ENCODE results near the gene CCNY.

Gene CCNY

DNA sequence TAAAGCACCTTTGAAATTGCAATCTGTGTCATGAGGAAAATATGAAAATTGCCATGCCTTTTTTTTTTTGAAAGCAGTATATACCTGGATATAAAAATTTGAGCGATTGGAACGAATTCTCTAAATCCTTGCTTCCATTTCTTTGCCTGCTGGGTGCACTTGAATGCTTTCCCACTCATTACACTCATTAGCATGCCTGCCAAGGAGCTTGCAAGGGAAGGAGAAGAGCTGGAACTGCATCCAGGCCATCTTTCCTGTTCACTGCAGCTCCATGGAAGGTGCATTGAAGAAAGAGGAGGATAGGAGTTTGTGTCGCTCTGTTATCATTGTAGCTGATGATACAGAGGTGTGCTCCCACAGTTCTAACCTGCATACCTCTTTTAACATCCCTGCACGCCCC is 166.4 kb downstream of the CCNY start:
- no peak overlapping the region for H2AFZ ChIP-seq (ENCODE audit: low read length)
- TF ChIP-seq, protein P1, sequence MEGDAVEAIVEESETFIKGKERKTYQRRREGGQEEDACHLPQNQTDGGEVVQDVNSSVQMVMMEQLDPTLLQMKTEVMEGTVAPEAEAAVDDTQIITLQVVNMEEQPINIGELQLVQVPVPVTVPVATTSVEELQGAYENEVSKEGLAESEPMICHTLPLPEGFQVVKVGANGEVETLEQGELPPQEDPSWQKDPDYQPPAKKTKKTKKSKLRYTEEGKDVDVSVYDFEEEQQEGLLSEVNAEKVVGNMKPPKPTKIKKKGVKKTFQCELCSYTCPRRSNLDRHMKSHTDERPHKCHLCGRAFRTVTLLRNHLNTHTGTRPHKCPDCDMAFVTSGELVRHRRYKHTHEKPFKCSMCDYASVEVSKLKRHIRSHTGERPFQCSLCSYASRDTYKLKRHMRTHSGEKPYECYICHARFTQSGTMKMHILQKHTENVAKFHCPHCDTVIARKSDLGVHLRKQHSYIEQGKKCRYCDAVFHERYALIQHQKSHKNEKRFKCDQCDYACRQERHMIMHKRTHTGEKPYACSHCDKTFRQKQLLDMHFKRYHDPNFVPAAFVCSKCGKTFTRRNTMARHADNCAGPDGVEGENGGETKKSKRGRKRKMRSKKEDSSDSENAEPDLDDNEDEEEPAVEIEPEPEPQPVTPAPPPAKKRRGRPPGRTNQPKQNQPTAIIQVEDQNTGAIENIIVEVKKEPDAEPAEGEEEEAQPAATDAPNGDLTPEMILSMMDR (IDR thresholded peaks at IDR 0.05; ENCODE audit: low read length), result no peak
- TF ChIP-seq EZH2phosphoT487 (IDR thresholded peaks at IDR 0.05; ENCODE audit: low read length) (no peak), EZH2 (optimal IDR thresholded peaks at IDR 0.05; ENCODE audit: low read depth, low read length) (no peak)
- no peak overlapping the region for H3K9ac ChIP-seq (ENCODE audit: low read length)
- no peaks in the 10 kb centered on the region for H3K9me2 ChIP-seq (replicated peaks; ENCODE audit: insufficient read depth, low read length)
- H3K36me3 ChIP-seq (replicated peaks; ENCODE audit: insufficient read depth, low read length), result no peaks in the 10 kb centered on the region
- no peaks in the 10 kb centered on the region for H3K4me1 ChIP-seq (ENCODE audit: low read length)
- H3K79me2 ChIP-seq (ENCODE audit: low read length), result no peaks in the 10 kb centered on the region
- H4K20me1 ChIP-seq (ENCODE audit: insufficient read depth, low read length), result no peaks in the 10 kb centered on the region
- no peaks in the 10 kb centered on the region for H3K27me3 ChIP-seq (replicated peaks; ENCODE audit: insufficient read depth, low read length)
- no peak overlapping the region for H3K27ac ChIP-seq (ENCODE audit: low read length)
- H3K4me3 ChIP-seq (ENCODE audit: low read length), result no peak overlapping the region
- H3K4me2 ChIP-seq (ENCODE audit: low read depth, low read length), result no peak overlapping the region
- no peak for DNase-seq
- no peaks in the 10 kb centered on the region for H3K9me3 ChIP-seq (replicated peaks; ENCODE audit: insufficient read depth, low read length)
- no peaks in the 10 kb centered on the region for H3F3A ChIP-seq (ENCODE audit: insufficient read depth, low read length)

DNA sequence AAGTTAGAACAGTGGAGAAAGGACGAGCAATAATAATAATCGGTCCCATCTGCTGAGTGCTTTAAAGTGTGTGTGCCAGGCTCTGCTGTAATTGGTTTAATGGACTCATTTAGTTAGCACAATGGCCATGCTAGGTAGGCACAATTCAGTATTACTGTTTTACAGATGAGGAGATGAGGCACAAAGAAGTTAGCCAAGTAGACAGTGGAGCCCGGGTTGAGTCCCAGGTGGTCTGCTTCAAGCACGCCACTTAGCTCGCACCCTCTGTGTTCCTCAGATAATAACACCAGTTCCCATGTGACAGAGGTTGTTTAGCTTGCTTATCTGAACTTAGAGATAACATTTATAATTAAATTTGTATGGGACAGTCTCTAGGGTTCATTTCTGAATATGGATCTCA is 167.3 kb downstream of the CCNY start:
- TF ChIP-seq EZH2 (optimal IDR thresholded peaks at IDR 0.05; ENCODE audit: low read depth, low read length) (no peak), EZH2phosphoT487 (IDR thresholded peaks at IDR 0.05; ENCODE audit: low read length) (no peak)
- TF ChIP-seq, protein P1 (IDR thresholded peaks at IDR 0.05; ENCODE audit: low read length), result no peak
- Histone ChIP-seq H3K27me3 (replicated peaks; ENCODE audit: insufficient read depth, low read length) (no peaks in the 10 kb centered on the region), H3K9me2 (replicated peaks; ENCODE audit: insufficient read depth, low read length) (no peaks in the 10 kb centered on the region), H2AFZ (ENCODE audit: low read length) (no peak overlapping the region), H3K4me2 (ENCODE audit: low read depth, low read length) (no peak overlapping the region), H3K9me3 (replicated peaks; ENCODE audit: insufficient read depth, low read length) (no peaks in the 10 kb centered on the region), H3K79me2 (ENCODE audit: low read length) (no peaks in the 10 kb centered on the region), H3F3A (ENCODE audit: insufficient read depth, low read length) (no peaks in the 10 kb centered on the region), H3K4me3 (ENCODE audit: low read length) (no peak overlapping the region), H3K9ac (ENCODE audit: low read length) (no peak overlapping the region), H4K20me1 (ENCODE audit: insufficient read depth, low read length) (no peaks in the 10 kb centered on the region), H3K36me3 (replicated peaks; ENCODE audit: insufficient read depth, low read length) (no peaks in the 10 kb centered on the region), H3K27ac (ENCODE audit: low read length) (no peak overlapping the region), H3K4me1 (ENCODE audit: low read length) (peaks cover 7% of the 10 kb centered on the region)
- no peak for DNase-seq

DNA sequence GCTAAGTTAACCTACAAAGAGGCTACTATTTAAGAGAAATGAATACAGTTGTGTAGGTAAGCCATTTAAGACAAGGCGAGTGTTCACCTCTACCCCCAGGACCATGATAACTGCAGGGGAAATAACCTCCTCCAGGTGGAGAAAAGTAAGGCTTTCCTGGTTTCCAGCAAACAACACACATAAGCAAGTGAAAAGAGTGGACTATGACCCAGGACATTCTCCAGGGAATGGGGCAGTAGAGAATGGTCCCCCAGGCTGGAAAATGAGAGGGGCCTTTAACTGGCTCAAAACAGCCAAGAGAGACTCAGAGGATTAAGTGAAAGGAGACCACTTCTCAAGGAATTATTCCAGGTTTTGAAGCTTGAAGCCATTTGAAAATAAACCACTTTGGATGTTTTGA is 167.8 kb downstream of the CCNY start:
- Histone ChIP-seq H3K9me2 (replicated peaks; ENCODE audit: insufficient read depth, low read length) (no peaks in the 10 kb centered on the region), H3K4me3 (ENCODE audit: low read length) (no peak overlapping the region), H3K9ac (ENCODE audit: low read length) (no peak overlapping the region), H3K27me3 (replicated peaks; ENCODE audit: insufficient read depth, low read length) (no peaks in the 10 kb centered on the region), H2AFZ (ENCODE audit: low read length) (no peak overlapping the region), H3K27ac (ENCODE audit: low read length) (no peak overlapping the region), H3K4me2 (ENCODE audit: low read depth, low read length) (no peak overlapping the region), H3F3A (ENCODE audit: insufficient read depth, low read length) (no peaks in the 10 kb centered on the region), H4K20me1 (ENCODE audit: insufficient read depth, low read length) (no peaks in the 10 kb centered on the region), H3K4me1 (ENCODE audit: low read length) (peaks cover 12% of the 10 kb centered on the region), H3K79me2 (ENCODE audit: low read length) (no peaks in the 10 kb centered on the region), H3K36me3 (replicated peaks; ENCODE audit: insufficient read depth, low read length) (no peaks in the 10 kb centered on the region), H3K9me3 (replicated peaks; ENCODE audit: insufficient read depth, low read length) (no peaks in the 10 kb centered on the region)
- DNase-seq, result no peak
- no peak for TF ChIP-seq EZH2 (optimal IDR thresholded peaks at IDR 0.05; ENCODE audit: low read depth, low read length)
- no peak for TF ChIP-seq EZH2phosphoT487 (IDR thresholded peaks at IDR 0.05; ENCODE audit: low read length)
- TF ChIP-seq, protein P1 (IDR thresholded peaks at IDR 0.05; ENCODE audit: low read length), result no peak

Data from MM.1S (cell line).